Posterior cingulate gyrus (tissue), 11 donors: ENCODE data around the gene PLEKHB2.
"Not testable (repeated sequence)": the region's sequence is repeated elsewhere in the genome, so short reads cannot be mapped to it uniquely, and the experiment has no call there.

ENCODE experiments used
- DNase-seq, 10 donors: peaks; one replicate each; pipeline versions ENCODE4 v3.0.0 to v3.0.0-alpha.2; 2020 to 2021; ENCODE audit warnings: mixed read lengths in 3 of 10
- intact Hi-C: fragments of 100-400 bp; cut with DNase I; formaldehyde crosslinking; loops from one replicate; pipeline ENCODE4 v1.15.1; 2023

PLEKHB2 gene

DNA sequence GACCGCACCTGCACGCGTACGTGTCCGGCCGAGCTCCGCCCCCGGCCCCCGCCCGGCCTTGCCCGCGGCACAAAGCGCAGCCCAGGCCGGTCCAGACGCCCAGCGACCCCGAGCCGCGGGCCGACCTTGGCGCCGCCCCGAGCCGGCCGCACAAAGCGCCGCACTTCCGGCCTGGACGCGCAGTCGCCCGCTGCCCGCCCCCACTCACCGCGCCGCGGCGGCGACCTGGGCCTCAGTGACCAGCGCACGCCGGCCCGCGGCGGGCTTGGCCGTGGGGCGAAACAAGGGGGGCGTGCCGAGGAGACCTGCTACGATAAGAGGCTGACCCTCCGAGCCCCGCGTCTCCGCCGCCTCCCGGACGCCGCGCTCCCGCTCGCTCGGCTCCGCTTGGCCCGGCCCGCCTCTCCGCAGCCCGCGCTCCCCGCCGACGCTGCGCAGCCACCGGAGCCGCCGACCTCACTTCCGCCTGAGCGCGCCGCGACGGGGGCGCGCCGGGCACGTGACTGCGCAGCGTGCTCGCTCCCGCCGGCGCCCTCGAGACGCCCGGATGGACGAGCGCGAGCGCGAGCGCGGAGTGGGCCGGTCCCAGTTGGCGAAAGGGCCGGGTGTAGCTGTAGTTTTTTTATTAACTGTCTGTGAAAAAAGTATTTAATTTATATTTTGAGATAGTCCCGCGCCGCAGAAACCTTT, 12.0 kb upstream of the PLEKHB2 start, which contains the start of gene FAM168B:
Gene FAM168B, minus strand, starts transcription at position 455 of the 690 bp plus-strand sequence. CDS start 10,814 bp downstream, outside the sequence.
- intact Hi-C loops, result loop anchor here (2.0 to 5.0 kb wide), 2 partner anchors 36 to 62 kb away; no protein-coding TSS in a partner anchor
- peak; percentile 72 to 97 (median 79) for DNase-seq

GRCh38 chr2:131093696-131094462, 11.3 kb upstream of the PLEKHB2 start:
- intact Hi-C loops, result loop anchor here (2.0 to 5.0 kb wide), 2 partner anchors 37 to 63 kb away; no protein-coding TSS in a partner anchor
- DNase-seq, result peak in 8 of 10 donors; percentile 66 to 95 (median 74)

- intact Hi-C loops, result loop anchor here (5.0 kb wide), 1 partner anchor 37 kb away; no protein-coding TSS in a partner anchor
- no peak for DNase-seq
Measured at GRCh38 chr2:131094463-131095281, 10.5 kb upstream of the PLEKHB2 start.

DNA sequence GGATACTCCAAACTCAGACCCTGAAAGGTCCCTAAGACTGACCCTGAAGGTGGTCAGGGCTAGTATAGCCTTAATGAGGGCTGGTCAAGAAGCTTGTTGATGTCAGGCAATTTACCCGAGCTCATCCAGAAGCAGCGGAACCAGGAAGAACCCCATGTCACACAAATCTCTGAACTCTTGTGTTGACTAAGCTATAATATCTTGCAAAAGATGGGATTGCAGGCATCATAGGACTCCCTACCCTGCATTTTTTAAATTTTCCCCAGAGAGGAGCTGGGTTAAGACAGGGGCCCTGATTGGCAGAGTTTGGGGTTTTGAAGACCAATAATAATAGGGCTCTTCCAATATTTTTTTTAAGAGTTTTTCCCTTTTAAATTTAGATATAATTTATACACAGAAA, 2.0 kb upstream of the PLEKHB2 start:
- no peak for DNase-seq
- intact Hi-C loops, result no loop called here

GRCh38 chr2:131104487-131105155, 515 bp upstream of the PLEKHB2 start:
- peak in 6 of 10 donors; percentile 69 to 94 (median 84) for DNase-seq
- intact Hi-C loops, result loop anchor here (5.0 kb wide), 2 partner anchors 72 to 307 kb away; no protein-coding TSS in a partner anchor

DNA sequence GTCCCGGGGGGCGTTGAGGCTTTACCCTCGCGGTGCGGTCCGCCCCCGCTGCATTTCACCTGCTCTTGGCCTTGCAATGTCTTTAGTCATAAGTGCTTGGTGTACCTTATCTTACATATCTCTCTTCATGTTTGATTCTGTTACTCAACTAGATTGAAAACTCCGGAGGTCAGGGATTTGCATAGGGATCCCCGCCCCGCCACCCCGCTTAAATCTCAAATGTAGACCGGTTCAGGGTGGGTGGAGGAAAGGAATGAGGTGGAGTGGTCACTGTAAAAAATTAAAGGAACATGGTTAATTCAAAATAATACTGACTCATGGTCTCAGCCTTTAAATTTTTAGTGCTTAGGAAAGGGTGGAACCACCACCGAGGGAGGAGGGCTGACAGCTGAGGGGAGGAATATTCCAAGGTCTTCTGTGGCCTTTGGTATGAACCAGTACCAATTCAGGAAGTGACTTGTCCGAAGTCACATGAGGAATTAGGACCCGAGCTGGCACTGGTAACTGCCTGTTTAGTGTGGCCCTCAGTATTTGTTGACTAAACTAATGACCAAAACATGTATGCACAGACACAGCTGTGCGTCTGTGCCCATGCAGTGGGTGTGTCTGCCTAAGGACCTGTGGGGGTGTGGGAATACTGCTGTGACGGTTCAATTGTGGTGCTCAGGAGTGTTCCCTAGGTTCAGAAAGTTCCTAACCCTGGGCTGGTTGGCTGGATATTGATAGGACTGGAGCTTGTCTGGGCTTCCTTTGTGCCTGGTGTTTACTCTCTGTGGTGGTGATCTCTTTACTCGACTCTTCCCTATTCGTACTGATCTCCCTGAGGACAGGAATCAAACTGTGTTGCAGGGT, 1.0 kb downstream of the PLEKHB2 start:
- DNase-seq, result no peak
- intact Hi-C loops, result loop anchor here (5.0 kb wide), 2 partner anchors 74 to 309 kb away; no protein-coding TSS in a partner anchor

GRCh38 chr2:131112529-131112928, 7.4 kb downstream of the PLEKHB2 start:
- DNase-seq, result no peak
- intact Hi-C loops, result no loop called here

- intact Hi-C loops, result no loop called here
- DNase-seq, result no peak
Measured at GRCh38 chr2:131113566-131114227, 8.6 kb downstream of the PLEKHB2 start.

DNA sequence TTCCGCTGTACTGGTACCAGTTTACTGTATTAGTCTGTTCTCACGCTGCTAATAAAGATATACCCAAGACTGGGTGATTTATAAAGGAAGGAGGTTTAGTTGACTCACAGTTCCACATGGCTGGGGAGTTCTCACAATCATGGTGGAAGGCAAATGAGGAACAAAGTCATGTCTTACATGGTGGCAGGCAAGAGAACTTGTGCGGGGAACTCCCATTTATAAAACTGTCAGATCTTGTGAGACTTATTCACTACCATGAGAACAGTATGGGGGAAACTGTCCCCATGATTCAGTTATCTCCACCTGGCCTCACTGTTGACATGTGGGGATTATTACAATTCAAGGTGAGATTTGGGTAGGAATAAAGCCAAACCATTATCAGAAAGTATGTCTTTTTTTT, 9.8 kb downstream of the PLEKHB2 start:
- DNase-seq, intact Hi-C loops: not testable (repeated sequence)

DNA sequence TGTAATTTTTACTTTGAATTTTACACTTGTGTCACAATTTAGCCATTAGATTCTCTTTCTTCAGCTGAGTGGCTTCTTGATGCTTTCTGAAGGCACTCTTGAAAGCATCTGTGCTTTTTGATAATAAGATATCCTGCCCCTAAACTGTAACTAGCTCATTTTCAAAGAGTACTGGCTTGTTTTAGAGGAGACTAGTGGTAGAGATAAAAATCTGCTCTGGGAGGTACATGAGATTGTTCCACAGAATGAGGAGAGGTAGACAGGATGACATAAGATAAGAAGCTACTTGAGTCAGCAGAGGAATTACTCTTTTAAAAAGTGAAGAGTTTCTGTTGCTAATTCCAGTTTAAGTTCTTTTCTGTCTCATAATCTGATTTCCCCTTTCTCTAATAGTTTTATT, 10.6 kb downstream of the PLEKHB2 start:
- intact Hi-C loops, result no loop called here
- DNase-seq, result no peak

GRCh38 chr2:131120815-131121317, 15.7 kb downstream of the PLEKHB2 start:
- intact Hi-C loops, result no loop called here

GRCh38 chr2:131121464-131121863, 16.3 kb downstream of the PLEKHB2 start:
- no peak for DNase-seq
- intact Hi-C loops, result no loop called here

More at GRCh38 chr2:131120815-131121317, 15.7 kb downstream of the PLEKHB2 start:
- no peak for DNase-seq

DNA sequence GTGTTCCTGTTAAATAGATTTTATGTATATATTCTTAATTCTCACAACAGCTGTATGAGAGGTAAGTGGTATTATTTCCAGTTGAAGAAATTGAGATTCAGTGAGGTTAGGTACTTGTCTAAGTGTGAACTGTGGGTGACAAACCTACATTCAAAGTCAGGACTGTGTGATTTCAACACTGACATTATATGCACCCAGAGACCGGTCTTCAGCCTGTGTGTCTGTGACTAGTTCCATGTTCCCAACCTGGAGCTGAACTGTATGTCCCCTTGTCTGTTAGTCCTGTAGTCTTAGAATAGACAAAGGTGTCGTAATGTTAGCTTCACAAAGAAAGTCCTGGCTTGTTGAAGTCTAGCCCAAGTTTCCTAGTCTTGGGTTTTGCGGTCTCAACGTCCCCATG, 17.4 kb downstream of the PLEKHB2 start:
- no peak for DNase-seq
- intact Hi-C loops, result no loop called here

DNA sequence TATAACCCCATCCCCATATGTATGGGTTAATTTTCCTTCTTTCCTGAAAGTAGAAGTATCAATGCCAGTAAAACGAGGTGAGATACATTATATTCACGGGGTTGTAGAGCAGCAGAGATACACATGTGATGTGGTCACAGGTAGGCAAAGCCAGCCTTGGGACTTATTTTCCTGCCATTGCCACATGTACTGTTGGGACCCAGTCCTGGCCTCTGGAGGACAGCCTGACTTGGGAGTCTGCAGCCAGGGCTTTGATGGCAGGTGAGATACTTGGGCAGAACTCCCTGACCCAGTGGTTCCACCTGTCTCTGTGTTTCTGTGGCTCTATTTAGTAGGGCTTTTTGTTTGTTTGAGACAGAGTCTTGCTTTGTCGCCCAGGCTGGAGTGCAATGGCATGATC, 18.1 kb downstream of the PLEKHB2 start:
- DNase-seq, result no peak
- intact Hi-C loops, result no loop called here

DNA sequence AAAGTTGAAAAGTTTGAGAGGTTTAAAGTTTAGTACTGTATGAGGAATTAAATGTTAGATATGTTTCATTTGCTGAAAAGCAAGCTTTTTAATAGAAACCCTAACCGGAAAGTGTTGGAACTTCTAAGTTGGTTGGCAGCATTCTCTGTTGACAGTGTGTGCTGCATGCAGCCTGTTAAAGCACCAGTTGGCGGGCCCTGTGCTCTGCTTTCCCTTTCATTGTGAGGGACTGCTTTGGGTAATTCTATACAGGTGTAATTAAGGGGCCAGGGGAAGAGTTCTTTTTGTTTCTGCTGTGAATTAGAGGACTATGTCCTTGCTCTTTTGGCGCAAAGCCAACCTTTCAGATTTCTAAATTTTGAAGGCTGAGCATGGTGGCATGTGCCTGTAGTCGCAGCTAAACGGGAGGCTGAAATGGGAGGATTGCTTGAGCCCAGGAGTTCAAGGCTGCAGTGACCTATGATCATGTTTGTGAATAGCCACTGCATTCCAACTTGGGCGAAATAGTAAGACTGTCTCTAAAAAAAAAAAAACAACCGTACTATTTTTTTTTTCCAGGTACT, 20.1 kb downstream of the PLEKHB2 start:
- DNase-seq, result no peak
- intact Hi-C loops, result no loop called here

DNA sequence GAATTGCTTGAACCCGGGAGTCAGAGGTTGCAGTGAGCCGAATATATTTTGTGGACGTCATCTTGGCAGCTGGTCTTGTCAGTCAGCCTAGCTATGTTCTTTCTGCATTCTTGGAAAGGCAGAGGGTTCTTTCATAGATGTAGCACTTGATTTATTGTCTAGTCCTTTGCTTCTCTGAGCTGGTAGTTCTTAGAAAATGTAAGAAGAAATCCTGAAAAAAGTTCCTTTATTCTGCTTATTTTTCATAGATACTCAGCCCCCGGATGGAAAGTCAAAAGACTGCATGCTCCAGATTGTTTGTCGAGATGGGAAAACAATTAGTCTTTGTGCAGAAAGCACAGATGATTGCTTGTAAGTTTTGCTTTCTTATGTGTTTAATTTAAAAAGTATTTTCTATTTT, 21.3 kb downstream of the PLEKHB2 start:
- no peak for DNase-seq
- intact Hi-C loops, result no loop called here

DNA sequence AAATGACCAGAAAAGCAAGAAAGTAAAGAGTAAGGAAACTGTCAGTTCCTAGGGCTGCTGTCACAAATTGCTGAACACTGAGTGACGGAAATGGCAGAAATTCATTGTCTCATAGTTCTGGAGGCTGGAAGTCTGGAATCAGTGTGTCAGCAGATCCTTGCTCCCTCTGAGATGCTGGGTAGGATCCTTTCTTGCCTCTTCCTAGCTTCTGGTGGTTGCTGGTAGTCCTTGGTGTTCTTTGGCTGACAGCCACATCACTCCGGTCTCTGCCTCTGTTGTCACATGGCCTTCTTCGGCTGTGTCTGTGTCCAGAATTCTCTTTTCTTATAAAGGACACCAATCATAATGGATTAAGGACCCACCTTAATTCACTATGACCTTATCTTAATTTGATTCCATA, 21.9 kb downstream of the PLEKHB2 start:
- DNase-seq, result peak in 1 of 10 donors; percentile 22
- intact Hi-C loops, result no loop called here

GRCh38 chr2:131127981-131128380, 22.8 kb downstream of the PLEKHB2 start:
- intact Hi-C loops, result no loop called here
- DNase-seq, result no peak
